Pancreas (tissue), 10 donors: Measurements from ENCODE around the gene KIF3A. TPM values are rescaled to one million over a fixed set of nuclear protein-coding genes. Genes with fewer than 3 reads are reported as not detected.
A peak's percentile ranks its signal among the peaks of the same experiment; 100 is the strongest.

Experiments used
- ATAC-seq, 4 donors: fragments of 200-7000 bp; cut with Tn5 transposase; one replicate each; pipeline versions ENCODE4 v1.8.0 to v1.9.1; 2020; ENCODE audit warnings: mild to moderate bottlenecking in 4 of 4, moderate library complexity in 4 of 4
- DNase-seq, 6 donors: peaks; one replicate each; pipeline ENCODE4 v3.0.0-alpha.2; 2020
- FAIRE-seq: peaks from 2 replicates; lab custom pipeline; 2012; peaks lifted over from hg19 to GRCh38; lab: Jason Lieb, UNC
- H3K27ac ChIP-seq, 4 donors: fragments of 200-600 bp; sonication (generic); 1 replicate in 3 of 4; 2 replicates in 1 of 4; pipeline versions ENCODE4 v1.5.0 to v1.8.0; 2020
- H3K27me3 ChIP-seq, 4 donors: fragments of 200-600 bp; one replicate each; pipeline ENCODE4 v1.8.0; 2021
- H3K36me3 ChIP-seq, 3 donors: fragments of 200-600 bp; sonication (generic) in 1 of 3; one replicate each; pipeline versions ENCODE4 v1.5.0 to v1.8.0; 2020 to 2021
- H3K4me1 ChIP-seq, 3 donors: fragments of 200-600 bp; one replicate each; pipeline ENCODE4 v1.8.0; 2021
- H3K4me3 ChIP-seq, 4 donors: fragments of 200-600 bp; sonication (generic) in 2 of 4; one replicate each; pipeline versions ENCODE4 v1.5.0 to v1.8.0; 2020 to 2021
- H3K9me3 ChIP-seq, 4 donors: fragments of 200-600 bp; one replicate each; pipeline ENCODE4 v1.8.0; 2021
- WGBS, 2 donors: extraction: QIAGEN DNeasy Blood & Tissue Kit; methylation state at CpG; one replicate each; pipeline ENCODE4 v1.1.7; 2013; 5-methylcytosine and 5-hydroxymethylcytosine counted together
- intact Hi-C, 3 donors: fragments of 100-400 bp; cut with DNase I; formaldehyde crosslinking; loops; one replicate each; pipeline versions ENCODE4 v1.11.1 to v1.14.2; 2022
- polyA plus RNA-seq, 2 donors: library from polyadenylated mRNA; stranded (reverse); fragments of 200-250 nt; gene quantifications; one replicate each; pipeline ENCODE4 v1.2.3, GENCODE V29; 2013
- total RNA-seq, 6 donors: library from RNA; stranded (reverse); fragmentation: NEBNext Ultra II Directional in 4 of 6; extraction: Animal tissue kit (Norgen Biotek cat#: 25700) in 4 of 6; gene quantifications; one replicate each; pipeline versions ENCODE4 v1.2.1 to v1.2.4, GENCODE V29; 2021 to 2023
- TF ChIP-seq, protein P1 (sequence below), 4 donors: fragments of 200-600 bp; sonication (generic) in 3 of 4; IDR thresholded peaks; one replicate each; pipeline versions ENCODE4 v1.5.0 to v1.8.0; 2021; ENCODE audit warnings: antibody characterized with exemption in 4 of 4
- donor health status: healthy with polysubstance abuse.
- donor health status: DM: no; HTN: no; CAD: no; lungs with moderate emphysema.
- donor health status: DM: no; HTN: no; CAD: no.
- donor health status: control.
- donor health status: control.
- donor health status: Bipolar disorder and iron deficiency.
- donor health status: DM: yes; HTN: yes; CAD: no.
- donor health status: DM: no; HTN: no; CAD: no.
- donor health status: DM: no; HTN: no; CAD: no.
- donor health status: DM: yes; HTN: yes; CAD: no.

KIF3A gene
- total and polyA plus RNA-seq, 8 donors, result 2.4 to 6.3 (median 4.1) TPM

DNA sequence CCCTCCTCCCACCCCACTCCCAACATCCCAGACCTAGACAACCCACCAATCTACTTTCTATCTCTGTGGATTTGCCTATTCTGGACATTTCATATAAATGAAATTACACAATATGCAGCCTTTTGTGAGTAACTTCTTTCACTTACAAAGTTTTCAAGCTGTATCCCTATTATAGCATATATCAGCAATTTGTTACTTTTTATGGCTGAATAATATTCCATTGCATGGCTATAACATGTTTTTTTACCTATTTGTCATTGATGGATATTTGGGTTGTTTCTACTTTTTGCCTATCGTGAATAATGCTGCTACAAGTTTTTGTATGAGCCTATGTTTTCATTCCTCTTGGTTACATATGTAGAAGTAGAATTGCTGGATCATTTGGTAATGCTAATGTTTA lies 1.9 kb upstream of the KIF3A start:
- 67 to 78% methylated on average over 1 of the region's 1 CpG for WGBS, 2 donors
- Histone ChIP-seq H3K36me3 (no peaks in the 10 kb centered on the region), H3K4me3 (no peak overlapping the region), H3K27me3 (no peaks in the 10 kb centered on the region), H3K27ac (no peak overlapping the region), H3K9me3 (no peaks in the 10 kb centered on the region), H3K4me1 (peaks cover 0 to 8% (median 0%) of the 10 kb centered on the region in 3 donors)
- DNase-seq, result no peak
- ATAC-seq, result no peak
- intact Hi-C loops, result no loop called here
- no peak for FAIRE-seq
- TF ChIP-seq, protein P1, sequence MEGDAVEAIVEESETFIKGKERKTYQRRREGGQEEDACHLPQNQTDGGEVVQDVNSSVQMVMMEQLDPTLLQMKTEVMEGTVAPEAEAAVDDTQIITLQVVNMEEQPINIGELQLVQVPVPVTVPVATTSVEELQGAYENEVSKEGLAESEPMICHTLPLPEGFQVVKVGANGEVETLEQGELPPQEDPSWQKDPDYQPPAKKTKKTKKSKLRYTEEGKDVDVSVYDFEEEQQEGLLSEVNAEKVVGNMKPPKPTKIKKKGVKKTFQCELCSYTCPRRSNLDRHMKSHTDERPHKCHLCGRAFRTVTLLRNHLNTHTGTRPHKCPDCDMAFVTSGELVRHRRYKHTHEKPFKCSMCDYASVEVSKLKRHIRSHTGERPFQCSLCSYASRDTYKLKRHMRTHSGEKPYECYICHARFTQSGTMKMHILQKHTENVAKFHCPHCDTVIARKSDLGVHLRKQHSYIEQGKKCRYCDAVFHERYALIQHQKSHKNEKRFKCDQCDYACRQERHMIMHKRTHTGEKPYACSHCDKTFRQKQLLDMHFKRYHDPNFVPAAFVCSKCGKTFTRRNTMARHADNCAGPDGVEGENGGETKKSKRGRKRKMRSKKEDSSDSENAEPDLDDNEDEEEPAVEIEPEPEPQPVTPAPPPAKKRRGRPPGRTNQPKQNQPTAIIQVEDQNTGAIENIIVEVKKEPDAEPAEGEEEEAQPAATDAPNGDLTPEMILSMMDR (IDR thresholded peaks at IDR 0.05), result no peak

DNA sequence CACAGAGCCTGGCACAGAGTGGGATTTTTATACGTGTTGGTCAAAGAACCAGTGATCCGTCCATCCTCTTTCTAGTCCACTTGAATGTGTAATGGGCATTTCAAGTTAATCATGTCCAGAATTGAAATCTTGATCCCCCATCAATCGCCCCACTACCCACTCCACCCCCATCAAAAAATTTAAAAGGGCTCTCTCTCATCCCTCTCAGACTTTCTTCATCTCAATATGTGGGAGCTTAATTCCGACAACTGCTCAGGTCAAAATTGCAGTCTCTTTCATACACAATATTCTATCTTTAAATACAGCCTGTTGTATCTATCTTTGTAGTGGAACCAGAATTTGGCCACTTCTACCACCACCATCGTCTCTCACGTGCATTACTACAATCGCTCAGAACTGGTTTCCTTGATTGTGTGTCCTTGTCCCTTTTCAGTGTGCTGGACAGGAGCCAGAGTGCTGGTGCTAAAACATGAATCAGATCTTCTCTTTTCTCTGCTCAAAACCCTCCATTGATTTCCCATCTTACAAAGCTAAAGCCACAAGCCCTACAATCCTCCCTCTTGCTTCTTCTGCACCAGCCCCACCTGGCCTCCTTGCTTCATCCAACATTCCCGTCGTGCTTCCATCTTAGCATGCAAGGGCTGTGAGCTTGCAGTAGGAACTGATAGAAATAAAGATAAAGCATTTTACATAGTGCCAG lies 786 bp upstream of the KIF3A start:
- DNase-seq, result no peak
- Histone ChIP-seq H3K36me3 (no peaks in the 10 kb centered on the region), H3K27ac (peak overlapping the region in 1 of 4 donors; percentile 66), H3K9me3 (no peaks in the 10 kb centered on the region), H3K4me3 (peak overlapping the region in 3 of 4 donors; percentile 55 to 95 (median 87)), H3K4me1 (peaks cover 0 to 8% (median 0%) of the 10 kb centered on the region in 3 donors), H3K27me3 (no peaks in the 10 kb centered on the region)
- no peak for ATAC-seq
- TF ChIP-seq, protein P1 (IDR thresholded peaks at IDR 0.05), result no peak
- 49 to 52% methylated on average over 9 of the region's 9 CpGs for WGBS, 2 donors
- intact Hi-C loops, result no loop called here
- no peak for FAIRE-seq

DNA sequence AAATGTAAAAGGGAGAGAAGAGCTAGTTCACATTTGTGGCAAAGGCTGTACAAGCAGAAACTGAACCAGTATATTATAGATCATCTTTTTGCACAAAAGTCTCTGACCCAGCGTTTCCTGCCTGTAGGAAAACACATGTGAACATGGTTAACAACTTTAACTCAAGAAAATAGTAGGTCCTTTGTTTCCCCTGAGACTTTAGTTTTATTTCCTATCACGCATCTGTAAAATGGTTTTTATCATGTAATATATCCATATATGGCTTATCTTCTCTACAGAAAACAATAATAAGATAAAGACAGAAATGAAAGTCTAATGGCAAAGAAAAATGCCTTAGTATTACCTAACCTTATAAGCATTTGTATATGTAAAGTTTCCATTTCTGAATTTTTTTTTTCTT lies 2.7 kb downstream of the KIF3A start:
- peaks cover 0 to 8% (median 0%) of the 10 kb centered on the region in 3 donors for H3K4me1 ChIP-seq
- no peaks in the 10 kb centered on the region for H3K27me3 ChIP-seq
- H3K36me3 ChIP-seq, result no peaks in the 10 kb centered on the region
- no peaks in the 10 kb centered on the region for H3K9me3 ChIP-seq
- no peak overlapping the region for H3K4me3 ChIP-seq
- intact Hi-C loops, result no loop called here
- ATAC-seq, result no peak
- WGBS, 2 donors, result 64 to 66% methylated on average over 2 of the region's 2 CpGs
- TF ChIP-seq, protein P1 (IDR thresholded peaks at IDR 0.05), result no peak
- no peak for DNase-seq
- no peak overlapping the region for H3K27ac ChIP-seq
- no peak for FAIRE-seq

DNA sequence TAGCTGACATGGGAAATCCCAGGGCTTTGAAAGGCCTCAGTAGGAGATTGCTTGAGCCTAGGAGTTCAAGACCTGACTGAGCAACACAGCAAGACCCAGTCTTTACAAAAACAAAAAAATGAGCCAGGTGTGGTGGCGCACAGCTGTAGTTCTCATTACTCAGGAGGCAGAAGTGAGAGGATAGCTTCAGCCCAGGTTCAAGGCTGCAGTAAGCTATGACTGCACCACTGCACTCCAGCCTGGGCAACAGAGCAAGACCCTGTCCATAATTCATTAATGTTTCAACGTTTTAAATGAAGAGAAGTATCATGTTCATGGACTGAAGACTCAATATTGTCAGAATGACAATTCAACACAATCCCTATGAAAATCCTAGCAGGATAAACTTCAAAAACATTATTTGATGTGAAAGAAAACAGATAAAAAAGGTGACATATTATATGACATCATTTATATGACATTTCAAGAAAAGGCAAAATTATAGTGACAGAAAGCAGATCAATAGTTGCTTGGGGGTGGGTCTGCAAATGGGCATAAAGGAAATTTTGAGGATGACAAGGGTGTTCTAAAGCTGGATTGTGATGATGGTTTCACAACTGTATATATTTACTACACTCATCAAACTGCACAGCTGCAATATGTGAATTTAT lies 3.7 kb downstream of the KIF3A start:
- peaks cover 0 to 8% (median 0%) of the 10 kb centered on the region in 3 donors for H3K4me1 ChIP-seq
- no peaks in the 10 kb centered on the region for H3K9me3 ChIP-seq
- H3K27ac ChIP-seq, result no peak overlapping the region
- intact Hi-C loops, result no loop called here
- 70 to 75% methylated on average over 2 of the region's 2 CpGs for WGBS, 2 donors
- ATAC-seq, result no peak
- no peaks in the 10 kb centered on the region for H3K27me3 ChIP-seq
- H3K36me3 ChIP-seq, result no peaks in the 10 kb centered on the region
- no peak overlapping the region for H3K4me3 ChIP-seq
- TF ChIP-seq, protein P1 (IDR thresholded peaks at IDR 0.05), result no peak
- no peak for FAIRE-seq
- no peak for DNase-seq

DNA sequence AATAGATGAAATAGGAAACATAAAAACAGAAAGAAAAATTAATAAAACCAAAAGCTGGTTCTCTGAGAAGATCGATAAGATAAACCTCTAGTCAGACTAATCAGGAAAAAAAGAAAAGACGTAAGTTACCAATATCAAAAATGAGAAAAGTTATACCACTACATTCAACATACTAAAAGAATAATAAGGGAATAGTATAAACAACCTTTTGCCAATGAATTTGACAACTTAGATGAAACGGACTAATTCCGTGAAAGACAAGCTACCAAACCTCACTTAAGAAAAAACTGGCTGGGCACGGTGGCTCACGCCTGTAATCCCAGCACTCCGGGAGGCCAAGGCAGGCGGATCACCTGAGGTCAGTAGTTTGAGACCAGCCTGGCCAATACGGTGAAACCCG lies 7.5 kb downstream of the KIF3A start:
- ATAC-seq (no peak), DNase-seq (no peak), FAIRE-seq (no peak)
- H3K9me3 ChIP-seq, result no peaks in the 10 kb centered on the region
- no peaks in the 10 kb centered on the region for H3K27me3 ChIP-seq
- WGBS, 2 donors, result 95 to 97% methylated on average over 10 of the region's 10 CpGs
- intact Hi-C loops, result no loop called here
- H3K27ac ChIP-seq, result no peak overlapping the region
- no peak overlapping the region for H3K4me3 ChIP-seq
- no peaks in the 10 kb centered on the region for H3K36me3 ChIP-seq
- no peaks in the 10 kb centered on the region for H3K4me1 ChIP-seq
- TF ChIP-seq, protein P1 (IDR thresholded peaks at IDR 0.05), result no peak
